Gastrocnemius medialis (tissue), 4 donors: ENCODE results near the gene ARRB1. TPM values are rescaled to one million over a fixed set of nuclear protein-coding genes. Genes with fewer than 3 reads are reported as not detected.

Source experiments
- ATAC-seq, 2 donors: fragments of 150-250 bp; one replicate each; pipeline ENCODE4 v1.9.1; 2016
- DNase-seq, 2 donors: peaks; one replicate each; pipeline ENCODE4 v3.0.0-alpha.2; 2019
- H3K27ac ChIP-seq, 4 donors: fragments of 200-600 bp; sonication (generic); 1 replicate in 1 of 4; 2 replicates in 3 of 4; pipeline ENCODE4 v1.5.1; 2016 to 2018; ENCODE audit warnings: mild to moderate bottlenecking in 2 of 4, moderate library complexity in 1 of 4
- H3K27me3 ChIP-seq, 3 donors: fragments of 200-600 bp; sonication (generic) in 2 of 3; 1 replicate in 1 of 3; 2 replicates in 2 of 3; pipeline versions ENCODE4 v1.5.1 to v1.6.0; 2016 to 2019; ENCODE audit warnings: mild to moderate bottlenecking in 1 of 3, moderate library complexity in 1 of 3
- H3K36me3 ChIP-seq, 2 donors: fragments of 200-600 bp; sonication (generic) in 1 of 2; one replicate each; pipeline ENCODE4 v1.5.1; 2017 to 2018
- H3K4me1 ChIP-seq, 2 donors: fragments of 200-600 bp; sonication (generic) in 1 of 2; one replicate each; pipeline ENCODE4 v1.5.1; 2016 to 2017; ENCODE audit warnings: mild to moderate bottlenecking in 2 of 2
- H3K4me3 ChIP-seq, 4 donors: fragments of 200-600 bp; sonication (generic) in 3 of 4; 1 replicate in 1 of 4; 2 replicates in 3 of 4; pipeline ENCODE4 v1.5.1; 2016 to 2019; ENCODE audit warnings: mild to moderate bottlenecking in 2 of 4
- H3K9me3 ChIP-seq, 3 donors: fragments of 200-600 bp; sonication (generic) in 2 of 3; 1 replicate in 1 of 3; 2 replicates in 2 of 3; pipeline ENCODE4 v1.5.1; 2016 to 2019
- CTCF ChIP-seq, 5 experiments: fragments of 450-650 bp in 3 of 5; fragments of 200-600 bp in 2 of 5; sonication (generic) in 2 of 5; IDR thresholded peaks in 4 of 5; conservative IDR thresholded peaks in 1 of 5; 1 replicate in 4 of 5; 2 replicates in 1 of 5; pipeline ENCODE4 v1.5.1; 2016 to 2019; ENCODE audit warnings: antibody characterized with exemption in 5 of 5, mild to moderate bottlenecking in 3 of 5, moderate library complexity in 3 of 5
- POLR2A ChIP-seq, 2 donors: fragments of 450-650 bp; IDR thresholded peaks; one replicate each; pipeline ENCODE4 v1.6.1; 2017; ENCODE audit warnings: antibody characterized with exemption in 2 of 2, mild to moderate bottlenecking in 2 of 2, moderate library complexity in 2 of 2
- in situ Hi-C, 4 donors: fragments of 200-750 bp; cut with MboI; loops; one replicate each; pipeline versions ENCODE4 v1.15.0 to v1.8.0; 2017; ENCODE audit warnings: low sequenced_read_pairs in 4 of 4
- intact Hi-C: fragments of 100-400 bp; cut with DNase I; formaldehyde crosslinking; loops from one replicate; pipeline ENCODE4 v1.15.1; 2023; ENCODE audit warnings: low total_unique reads
- total RNA-seq, 4 donors: library from RNA; depleted of rRNA; stranded (reverse); fragments of >200 nt; gene quantifications; one replicate each; pipeline versions ENCODE4 v1.1.0 to v1.2.3, GENCODE V29; 2016

The ARRB1 gene
- total RNA-seq, 4 donors from 2014 or later: 4.3 to 11.8 (median 5.4) TPM

GRCh38 chr11:75344761-75345454 lies 6.6 kb downstream of the ARRB1 start:
- in situ Hi-C loops (no loop called here), intact Hi-C loops (loop anchor here (5.0 kb wide), 1 partner anchor 33 kb away; no protein-coding TSS in a partner anchor)
- no peak for TF ChIP-seq POLR2A (IDR thresholded peaks at IDR 0.05)
- TF ChIP-seq CTCF (IDR thresholded peaks at IDR 0.05 in 4 of 5, conservative IDR thresholded peaks at IDR 0.05 in 1 of 5): no peak
- peak overlapping the region in 2 of 4 donors; percentile 10 to 18 for H3K27ac ChIP-seq
- no peak overlapping the region for H3K4me3 ChIP-seq
- peaks cover 48 to 58% of the 10 kb centered on the region in 2 donors for H3K4me1 ChIP-seq
- no peaks in the 10 kb centered on the region for H3K27me3 ChIP-seq
- DNase-seq (no peak), ATAC-seq (no peak)
- no peaks in the 10 kb centered on the region for H3K9me3 ChIP-seq
- H3K36me3 ChIP-seq: no peaks in the 10 kb centered on the region

- Histone ChIP-seq H3K36me3 (no peaks in the 10 kb centered on the region), H3K4me1 (peaks cover 48 to 58% of the 10 kb centered on the region in 2 donors), H3K9me3 (no peaks in the 10 kb centered on the region), H3K27me3 (no peaks in the 10 kb centered on the region), H3K4me3 (no peak overlapping the region), H3K27ac (peak overlapping the region in 3 of 4 donors; percentile 47 to 51 (median 49))
- intact Hi-C loops (no loop called here), in situ Hi-C loops (no loop called here)
- TF ChIP-seq CTCF (IDR thresholded peaks at IDR 0.05 in 4 of 5, conservative IDR thresholded peaks at IDR 0.05 in 1 of 5) (no peak), POLR2A (IDR thresholded peaks at IDR 0.05) (no peak)
- ATAC-seq (no peak), DNase-seq (no peak)
These were observed 7.3 kb downstream of the ARRB1 start for GRCh38 chr11:75344186-75344585.

GRCh38 chr11:75342966-75343870 lies 8.2 kb downstream of the ARRB1 start:
- no peak for ATAC-seq
- H3K36me3 ChIP-seq: no peaks in the 10 kb centered on the region
- intact Hi-C loops: no loop called here

More at GRCh38 chr11:75342966-75343870, 8.2 kb downstream of the ARRB1 start:
- Histone ChIP-seq H3K4me1 (peaks cover 49 to 59% of the 10 kb centered on the region in 2 donors), H3K4me3 (peak overlapping the region in 2 of 4 donors; percentile 11 to 14), H3K27ac (peak overlapping the region in 3 of 4 donors; percentile 47 to 51 (median 49)), H3K9me3 (no peaks in the 10 kb centered on the region), H3K27me3 (no peaks in the 10 kb centered on the region)
- no peak for DNase-seq
- in situ Hi-C loops: no loop called here
- no peak for TF ChIP-seq CTCF (IDR thresholded peaks at IDR 0.05 in 4 of 5, conservative IDR thresholded peaks at IDR 0.05 in 1 of 5)
- TF ChIP-seq POLR2A (IDR thresholded peaks at IDR 0.05): no peak
